Neural crest cell (in vitro differentiated cells): ENCODE results near the gene GLS. TPM values are rescaled to one million over a fixed set of nuclear protein-coding genes. Genes with fewer than 3 reads are reported as not detected.

ENCODE experiments used
- DNase-seq: peaks from one replicate; pipeline ENCODE4 v3.0.0; 2021; ENCODE audit warnings: low read depth, mixed read lengths, low spot score
- H3K27ac Mint-ChIP-seq: one replicate; pipeline ENCODE4 v1.8.0; 2021; ENCODE audit warnings: mild to moderate bottlenecking, mixed read lengths; ENCODE audit not compliant: unreplicated experiment
- H3K27me3 Mint-ChIP-seq: 2 replicates; pipeline ENCODE4 v1.8.0; 2021; ENCODE audit warnings: low read depth, mild to moderate bottlenecking, mixed read lengths
- H3K36me3 Mint-ChIP-seq: 2 replicates; pipeline ENCODE4 v1.8.0; 2021; ENCODE audit warnings: low read depth, mild to moderate bottlenecking, mixed read lengths
- H3K4me1 Mint-ChIP-seq: 2 replicates; pipeline ENCODE4 v1.8.0; 2021; ENCODE audit warnings: mixed read lengths
- H3K4me3 Mint-ChIP-seq: one replicate; pipeline ENCODE4 v1.8.0; 2021; ENCODE audit warnings: mild to moderate bottlenecking, mixed read lengths
- H3K9me3 Mint-ChIP-seq: 2 replicates; pipeline ENCODE4 v1.8.0; 2021; ENCODE audit warnings: mixed read lengths
- CTCF ChIP-seq: fragments of 200-600 bp; sonication (generic); conservative IDR thresholded peaks from 2 replicates; pipeline ENCODE4 v1.5.0; 2021; ENCODE audit warnings: antibody characterized with exemption, mild to moderate bottlenecking
- total RNA-seq: library from RNA; stranded (reverse); gene quantifications from 2 replicates; pipeline ENCODE4 v1.2.1, GENCODE V29; 2021

GLS gene
- total RNA-seq, 1 donor from 2014 or later: 85.6 TPM

- Mint-ChIP-seq H3K4me1 (no peaks in the 10 kb centered on the region), H3K9me3 (no peaks in the 10 kb centered on the region), H3K27ac (no peak overlapping the region), H3K27me3 (no peaks in the 10 kb centered on the region), H3K4me3 (no peak overlapping the region), H3K36me3 (no peaks in the 10 kb centered on the region)
- DNase-seq: no peak
- no peak for TF ChIP-seq CTCF
Measured at GRCh38 chr2:190938771-190939335, 58.2 kb downstream of the GLS start.

GRCh38 chr2:190940454-190940853, 59.8 kb downstream of the GLS start:
- DNase-seq: no peak
- H3K9me3 Mint-ChIP-seq: no peaks in the 10 kb centered on the region

GRCh38 chr2:190941571-190941970, 61.0 kb downstream of the GLS start:
- no peaks in the 10 kb centered on the region for H3K27me3 Mint-ChIP-seq
- H3K4me3 Mint-ChIP-seq: no peak overlapping the region
- H3K4me1 Mint-ChIP-seq: no peaks in the 10 kb centered on the region
- no peaks in the 10 kb centered on the region for H3K36me3 Mint-ChIP-seq
- no peak overlapping the region for H3K27ac Mint-ChIP-seq
- no peaks in the 10 kb centered on the region for H3K9me3 Mint-ChIP-seq
- no peak for TF ChIP-seq CTCF
- DNase-seq: no peak

More at GRCh38 chr2:190940454-190940853, 59.8 kb downstream of the GLS start:
- TF ChIP-seq CTCF: no peak
- Mint-ChIP-seq H3K27me3 (no peaks in the 10 kb centered on the region), H3K36me3 (no peaks in the 10 kb centered on the region), H3K27ac (no peak overlapping the region), H3K4me3 (no peak overlapping the region), H3K4me1 (no peaks in the 10 kb centered on the region)

- Mint-ChIP-seq H3K27me3 (no peaks in the 10 kb centered on the region), H3K4me1 (no peaks in the 10 kb centered on the region), H3K36me3 (no peaks in the 10 kb centered on the region), H3K4me3 (no peak overlapping the region), H3K27ac (no peak overlapping the region), H3K9me3 (no peaks in the 10 kb centered on the region)
- DNase-seq: no peak
- TF ChIP-seq CTCF: no peak
Measured at GRCh38 chr2:190942697-190943096, 62.1 kb downstream of the GLS start.

- no peak overlapping the region for H3K4me3 Mint-ChIP-seq
- H3K9me3 Mint-ChIP-seq: no peaks in the 10 kb centered on the region
- no peaks in the 10 kb centered on the region for H3K27me3 Mint-ChIP-seq
- no peak for TF ChIP-seq CTCF
- H3K4me1 Mint-ChIP-seq: no peaks in the 10 kb centered on the region
- H3K27ac Mint-ChIP-seq: no peak overlapping the region
- DNase-seq: no peak
- no peaks in the 10 kb centered on the region for H3K36me3 Mint-ChIP-seq
Measured at GRCh38 chr2:190943706-190944105, 63.1 kb downstream of the GLS start.
